Right atrium auricular region (tissue), 2 donors: Measurements from ENCODE around the gene TPPP3. TPM values are rescaled to one million over a fixed set of nuclear protein-coding genes. Genes with fewer than 3 reads are reported as not detected.
A peak's percentile ranks its signal among the peaks of the same experiment; 100 is the strongest.

Experiments used
- DNase-seq: peaks from one replicate; pipeline ENCODE4 v3.0.0-alpha.2; 2019; ENCODE audit warnings: low spot score
- H3K27ac ChIP-seq, 2 donors: fragments of 200-600 bp; sonication (generic); 1 replicate in 1 of 2; 2 replicates in 1 of 2; pipeline ENCODE4 v1.5.1; 2016 to 2019
- H3K27me3 ChIP-seq, 2 donors: fragments of 200-600 bp; sonication (generic); one replicate each; pipeline versions ENCODE4 v1.5.1 to v1.6.0; 2017 to 2019
- H3K36me3 ChIP-seq: fragments of 200-600 bp; sonication (generic); one replicate; pipeline ENCODE4 v1.5.1; 2016
- H3K4me1 ChIP-seq, 2 donors: fragments of 200-600 bp; sonication (generic); one replicate each; pipeline versions ENCODE4 v1.5.1 to v1.6.0; 2017 to 2019
- H3K4me3 ChIP-seq, 2 donors: fragments of 200-600 bp; sonication (generic); 1 replicate in 1 of 2; 2 replicates in 1 of 2; pipeline ENCODE4 v1.5.1; 2017 to 2019; ENCODE audit warnings: mild to moderate bottlenecking in 1 of 2, moderate library complexity in 1 of 2
- H3K9me3 ChIP-seq, 2 donors: fragments of 200-600 bp; sonication (generic); one replicate each; pipeline ENCODE4 v1.5.1; 2019
- total RNA-seq, 2 donors: library from RNA; depleted of rRNA; stranded (reverse); fragments of >200 nt; gene quantifications; one replicate each; pipeline ENCODE4 v1.1.0, GENCODE V29; 2016
- TF ChIP-seq, protein P1 (sequence below), 2 donors: fragments of 200-600 bp; sonication (generic); IDR thresholded peaks; one replicate each; pipeline ENCODE4 v1.5.1; 2019; ENCODE audit warnings: antibody characterized with exemption in 2 of 2

TPPP3 gene
- total RNA-seq, 2 donors from 2014 or later = 24.1 to 56.4 TPM

DNA sequence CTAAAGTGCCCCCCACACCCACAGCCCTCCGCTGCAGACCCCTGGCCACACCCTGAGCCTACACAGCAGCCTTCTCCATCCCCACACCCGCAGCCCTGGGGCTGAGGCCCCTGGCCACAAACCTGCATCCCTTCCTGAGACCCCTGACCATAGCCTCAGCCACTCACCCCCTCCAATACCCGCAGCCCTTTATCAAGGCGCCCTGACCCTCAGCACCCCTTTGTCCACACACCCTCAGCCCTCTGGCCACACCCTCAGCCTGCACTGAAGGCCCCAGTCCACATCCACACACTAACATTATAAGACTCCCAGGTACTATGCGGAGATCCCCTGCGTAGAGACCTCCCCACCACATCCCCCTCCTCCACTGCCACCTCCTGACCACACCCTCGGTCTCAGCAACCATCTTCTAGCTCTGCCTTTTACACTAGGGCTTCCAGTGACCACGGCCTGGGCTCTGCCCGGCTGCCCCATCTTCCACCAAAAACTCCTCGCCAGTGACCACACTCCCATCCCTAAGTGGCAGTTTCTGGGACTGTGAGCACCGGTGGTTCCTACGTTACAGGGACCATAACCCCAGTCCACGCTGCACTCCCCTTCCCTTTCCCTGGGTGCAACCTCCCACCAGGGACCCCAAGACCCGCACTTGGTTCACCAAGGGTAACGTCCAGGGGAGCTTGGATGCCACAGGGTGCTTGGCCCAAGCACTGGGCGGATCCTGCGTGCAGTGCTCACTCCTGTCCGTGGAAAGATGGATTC is 818 bp downstream of the TPPP3 start:
- peaks cover 0 to 84% of the 10 kb centered on the region in 2 donors for H3K4me1 ChIP-seq
- DNase-seq = no peak

DNA sequence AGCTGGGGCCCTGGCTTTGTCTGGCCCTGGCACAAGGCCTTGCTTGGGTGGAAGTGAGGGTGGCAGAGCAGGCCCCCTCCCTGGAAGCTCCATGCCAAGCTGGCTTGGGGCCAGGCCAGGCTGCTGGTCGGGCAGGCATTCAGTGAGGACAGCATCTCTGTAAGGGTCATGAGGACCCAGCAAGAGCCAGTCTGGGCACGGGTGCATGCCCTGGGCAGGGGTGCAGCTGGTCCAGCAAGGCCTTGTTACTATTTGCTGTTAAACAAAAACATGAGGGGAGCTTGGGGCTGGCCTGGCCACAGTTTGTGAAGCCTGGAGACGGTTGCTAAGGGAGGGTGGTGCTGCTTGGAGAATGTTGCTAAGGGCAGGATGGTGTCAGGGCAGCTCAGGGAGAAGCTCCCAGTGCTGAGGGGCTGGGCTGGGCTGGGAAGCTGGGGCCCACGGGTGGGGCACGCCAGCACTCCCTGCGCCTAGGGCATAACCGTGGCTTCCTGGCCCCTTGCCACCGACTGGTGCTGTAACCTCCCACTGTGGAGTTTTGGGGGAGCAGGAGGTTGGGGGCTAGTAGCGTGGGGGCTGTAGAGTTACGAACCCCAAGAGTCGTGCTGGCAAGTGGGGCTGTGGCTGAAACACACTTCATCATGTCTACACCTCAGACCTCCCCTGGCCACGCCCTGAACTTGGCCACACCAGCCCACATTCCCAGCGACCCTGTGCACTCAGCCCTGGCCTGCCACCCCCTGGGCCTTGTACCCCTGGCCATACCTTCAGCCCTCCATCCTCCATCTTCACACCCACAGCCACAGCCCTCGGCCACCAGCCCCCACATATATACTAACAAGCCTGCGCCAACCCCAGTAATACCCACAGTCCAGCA is 1.6 kb downstream of the TPPP3 start:
- H3K4me1 ChIP-seq = peaks cover 0 to 76% of the 10 kb centered on the region in 2 donors
- DNase-seq = no peak
- H3K4me3 ChIP-seq = peak overlapping the region in 1 of 2 donors; percentile 61

More for the DNA sequence above, 818 bp downstream of the TPPP3 start:
- H3K9me3 ChIP-seq = no peaks in the 10 kb centered on the region
- TF ChIP-seq, protein P1, sequence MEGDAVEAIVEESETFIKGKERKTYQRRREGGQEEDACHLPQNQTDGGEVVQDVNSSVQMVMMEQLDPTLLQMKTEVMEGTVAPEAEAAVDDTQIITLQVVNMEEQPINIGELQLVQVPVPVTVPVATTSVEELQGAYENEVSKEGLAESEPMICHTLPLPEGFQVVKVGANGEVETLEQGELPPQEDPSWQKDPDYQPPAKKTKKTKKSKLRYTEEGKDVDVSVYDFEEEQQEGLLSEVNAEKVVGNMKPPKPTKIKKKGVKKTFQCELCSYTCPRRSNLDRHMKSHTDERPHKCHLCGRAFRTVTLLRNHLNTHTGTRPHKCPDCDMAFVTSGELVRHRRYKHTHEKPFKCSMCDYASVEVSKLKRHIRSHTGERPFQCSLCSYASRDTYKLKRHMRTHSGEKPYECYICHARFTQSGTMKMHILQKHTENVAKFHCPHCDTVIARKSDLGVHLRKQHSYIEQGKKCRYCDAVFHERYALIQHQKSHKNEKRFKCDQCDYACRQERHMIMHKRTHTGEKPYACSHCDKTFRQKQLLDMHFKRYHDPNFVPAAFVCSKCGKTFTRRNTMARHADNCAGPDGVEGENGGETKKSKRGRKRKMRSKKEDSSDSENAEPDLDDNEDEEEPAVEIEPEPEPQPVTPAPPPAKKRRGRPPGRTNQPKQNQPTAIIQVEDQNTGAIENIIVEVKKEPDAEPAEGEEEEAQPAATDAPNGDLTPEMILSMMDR (IDR thresholded peaks at IDR 0.05) = no peak
- no peaks in the 10 kb centered on the region for H3K27me3 ChIP-seq
- H3K27ac ChIP-seq = peak overlapping the region; percentile 64 to 72
- peak overlapping the region; percentile 28 to 61 for H3K4me3 ChIP-seq
- H3K36me3 ChIP-seq = no peaks in the 10 kb centered on the region

DNA sequence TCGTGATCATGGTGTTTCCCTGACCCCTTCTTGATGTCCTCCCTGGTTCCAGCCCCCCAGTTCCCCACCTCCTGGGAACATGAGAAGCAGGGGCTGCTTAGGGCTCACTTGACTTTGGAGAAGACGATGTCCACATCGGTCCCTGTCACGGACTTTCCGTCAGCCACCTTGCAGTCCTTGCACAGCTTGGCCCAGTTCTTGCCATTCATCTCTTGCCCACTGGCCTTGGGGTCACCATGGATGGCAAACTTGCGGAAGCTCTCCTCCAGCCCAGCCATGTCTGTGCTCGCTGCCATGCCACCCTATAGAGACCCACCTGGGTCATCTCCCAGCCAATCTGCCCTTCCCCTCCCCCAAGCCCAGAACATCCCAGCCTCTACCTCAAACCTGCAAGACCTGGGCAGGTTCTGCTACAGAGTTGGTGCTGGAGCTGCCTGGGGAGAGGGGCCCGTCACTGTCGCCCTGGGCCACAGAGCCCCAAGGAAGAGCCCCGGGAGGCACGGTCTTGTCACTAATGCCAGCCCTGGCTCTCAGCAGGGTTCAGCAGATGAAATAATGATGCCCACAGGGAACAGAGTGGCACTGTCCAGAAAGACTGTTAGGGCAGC is 2.4 kb downstream of the TPPP3 start:
- Histone ChIP-seq H3K27ac (peak overlapping the region in 1 of 2 donors; percentile 64), H3K27me3 (no peaks in the 10 kb centered on the region), H3K9me3 (no peaks in the 10 kb centered on the region), H3K4me1 (peaks cover 0 to 69% of the 10 kb centered on the region in 2 donors), H3K36me3 (no peaks in the 10 kb centered on the region), H3K4me3 (no peak overlapping the region)
- no peak for DNase-seq
- TF ChIP-seq, protein P1 (IDR thresholded peaks at IDR 0.05) = no peak

More for the DNA sequence above, 1.6 kb downstream of the TPPP3 start:
- Histone ChIP-seq H3K27me3 (no peaks in the 10 kb centered on the region), H3K27ac (peak overlapping the region; percentile 14 to 64), H3K9me3 (no peaks in the 10 kb centered on the region), H3K36me3 (no peaks in the 10 kb centered on the region)
- TF ChIP-seq, protein P1 (IDR thresholded peaks at IDR 0.05) = no peak

DNA sequence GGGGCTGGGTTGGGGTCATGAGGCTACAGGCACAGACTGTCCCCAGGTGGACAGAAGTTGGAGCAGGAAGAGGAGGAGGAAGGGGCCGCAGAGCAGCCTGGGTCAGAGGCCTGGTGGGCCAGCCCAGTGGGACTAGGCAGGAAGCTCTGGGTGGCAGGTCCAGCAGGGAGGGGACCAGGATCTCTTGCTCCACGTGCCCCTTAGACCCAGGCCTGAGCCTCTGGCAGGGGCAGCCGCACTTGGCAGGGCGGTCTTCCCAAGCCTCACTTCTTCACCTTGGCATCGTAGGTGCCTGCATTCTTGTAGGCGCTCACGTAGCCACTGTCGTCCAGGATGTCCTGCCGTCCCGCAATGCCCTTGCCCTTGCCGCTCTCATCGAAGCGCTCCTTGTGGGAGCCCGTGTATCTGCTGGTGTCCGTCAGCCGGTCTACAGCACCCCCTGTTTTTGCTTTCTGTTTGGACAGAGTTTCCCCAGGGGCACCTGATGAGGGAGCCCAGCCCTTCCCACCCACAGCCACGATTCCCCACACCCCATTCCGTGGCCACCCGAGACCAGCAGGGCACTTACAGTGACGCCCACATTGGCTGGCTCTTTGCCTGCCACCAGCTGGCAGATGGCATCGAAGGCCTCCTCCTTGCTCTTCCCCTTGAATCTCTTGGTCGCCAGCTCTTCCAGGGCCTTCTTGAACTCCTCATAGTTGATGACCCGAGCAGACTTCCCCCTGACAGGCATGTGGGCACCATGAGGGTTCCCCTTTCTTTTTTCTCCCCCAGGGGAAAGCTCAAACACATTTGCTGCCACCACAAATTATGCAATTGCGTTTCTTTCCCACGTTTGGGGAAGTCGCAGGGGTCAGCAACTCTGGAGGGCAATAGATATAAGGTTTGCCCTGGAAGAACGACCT is 3.1 kb downstream of the TPPP3 start:
- no peaks in the 10 kb centered on the region for H3K27me3 ChIP-seq
- no peak for DNase-seq
- H3K4me3 ChIP-seq = no peak overlapping the region
- H3K9me3 ChIP-seq = no peaks in the 10 kb centered on the region
- peaks cover 0 to 61% of the 10 kb centered on the region in 2 donors for H3K4me1 ChIP-seq
- no peaks in the 10 kb centered on the region for H3K36me3 ChIP-seq
- TF ChIP-seq, protein P1 (IDR thresholded peaks at IDR 0.05) = no peak
- H3K27ac ChIP-seq = no peak overlapping the region

DNA sequence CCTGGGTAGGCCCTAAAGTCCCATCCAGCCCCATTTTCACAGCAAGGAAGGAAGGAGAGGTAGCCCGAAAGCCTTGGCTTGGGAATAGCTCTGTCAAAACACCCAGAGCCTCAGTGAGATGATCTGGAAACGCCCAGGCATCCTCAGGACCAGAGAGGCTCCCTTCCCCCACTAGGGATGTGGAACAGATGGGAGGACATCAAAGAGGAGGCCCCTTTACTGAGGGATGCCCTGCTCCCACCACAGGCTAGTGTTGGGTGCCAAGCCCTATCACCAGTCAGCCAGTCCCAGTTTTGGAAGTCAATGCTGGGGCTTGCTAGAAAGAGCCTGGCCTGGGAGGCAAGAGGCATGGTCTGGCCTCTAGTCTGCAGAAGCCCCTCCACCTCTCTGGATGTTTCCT is 4.7 kb downstream of the TPPP3 start:
- Histone ChIP-seq H3K27ac (no peak overlapping the region), H3K4me3 (no peak overlapping the region), H3K27me3 (no peaks in the 10 kb centered on the region), H3K9me3 (no peaks in the 10 kb centered on the region), H3K4me1 (peaks cover 0 to 45% of the 10 kb centered on the region in 2 donors), H3K36me3 (no peaks in the 10 kb centered on the region)
- TF ChIP-seq, protein P1 (IDR thresholded peaks at IDR 0.05) = no peak
- DNase-seq = no peak
